Measurements from ENCODE around the gene TCTA.

- TF ChIP-seq, protein P1, sequence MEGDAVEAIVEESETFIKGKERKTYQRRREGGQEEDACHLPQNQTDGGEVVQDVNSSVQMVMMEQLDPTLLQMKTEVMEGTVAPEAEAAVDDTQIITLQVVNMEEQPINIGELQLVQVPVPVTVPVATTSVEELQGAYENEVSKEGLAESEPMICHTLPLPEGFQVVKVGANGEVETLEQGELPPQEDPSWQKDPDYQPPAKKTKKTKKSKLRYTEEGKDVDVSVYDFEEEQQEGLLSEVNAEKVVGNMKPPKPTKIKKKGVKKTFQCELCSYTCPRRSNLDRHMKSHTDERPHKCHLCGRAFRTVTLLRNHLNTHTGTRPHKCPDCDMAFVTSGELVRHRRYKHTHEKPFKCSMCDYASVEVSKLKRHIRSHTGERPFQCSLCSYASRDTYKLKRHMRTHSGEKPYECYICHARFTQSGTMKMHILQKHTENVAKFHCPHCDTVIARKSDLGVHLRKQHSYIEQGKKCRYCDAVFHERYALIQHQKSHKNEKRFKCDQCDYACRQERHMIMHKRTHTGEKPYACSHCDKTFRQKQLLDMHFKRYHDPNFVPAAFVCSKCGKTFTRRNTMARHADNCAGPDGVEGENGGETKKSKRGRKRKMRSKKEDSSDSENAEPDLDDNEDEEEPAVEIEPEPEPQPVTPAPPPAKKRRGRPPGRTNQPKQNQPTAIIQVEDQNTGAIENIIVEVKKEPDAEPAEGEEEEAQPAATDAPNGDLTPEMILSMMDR (IDR thresholded peaks at IDR 0.05; ENCODE audit: low read length), result no peak
- no peak for TF ChIP-seq EZH2 (IDR thresholded peaks at IDR 0.05; ENCODE audit: borderline replicate concordance, low read length)
Observed at GRCh38 chr3:49411968-49412631, at the start of gene TCTA, which contains the start of gene RHOA.
